ACC112 (cell line): ENCODE data around the gene KRTAP2-1.
"Not testable (repeated sequence)": the region's sequence is repeated elsewhere in the genome, so short reads cannot be mapped to it uniquely, and the experiment has no call there.

ENCODE experiments used
- H2AFZ ChIP-seq: fragments of 200-600 bp; sonication (generic); one replicate; pipeline ENCODE4 v1.6.0; 2017; ENCODE audit warnings: antibody characterized with exemption, low read length; ENCODE audit not compliant: unreplicated experiment
- H3K27ac ChIP-seq: fragments of 200-600 bp; sonication (generic); 2 replicates; pipeline ENCODE4 v1.5.1; 2014; ENCODE audit warnings: low read depth, mild to moderate bottlenecking, antibody characterized with exemption, low read length, moderate library complexity
- H3K27me3 ChIP-seq: fragments of 200-600 bp; sonication (generic); 2 replicates; pipeline ENCODE4 v1.6.1; 2014; ENCODE audit warnings: mild to moderate bottlenecking, antibody characterized with exemption, low read length, moderate library complexity, mixed read lengths; ENCODE audit not compliant: insufficient read depth
- H3K36me3 ChIP-seq: fragments of 200-600 bp; sonication (generic); 2 replicates; pipeline ENCODE4 v1.6.1; 2016; ENCODE audit warnings: mild to moderate bottlenecking, antibody characterized with exemption, low read length, moderate library complexity, mixed read lengths; ENCODE audit not compliant: insufficient read depth
- H3K4me1 ChIP-seq: fragments of 200-600 bp; sonication (generic); one replicate; pipeline ENCODE4 v1.6.1; 2016; ENCODE audit warnings: low read length, mixed read lengths; ENCODE audit not compliant: insufficient read depth, unreplicated experiment, control insufficient read depth
- H3K4me3 ChIP-seq: fragments of 200-600 bp; sonication (generic); 2 replicates; pipeline ENCODE4 v1.5.1; 2014; ENCODE audit warnings: mild to moderate bottlenecking, low read depth, low read length
- H3K79me2 ChIP-seq: fragments of 200-600 bp; sonication (generic); one replicate; pipeline ENCODE4 v1.6.0; 2016; ENCODE audit warnings: low read length; ENCODE audit not compliant: control insufficient read depth, unreplicated experiment, insufficient read depth

KRTAP2-1 gene, protein sequence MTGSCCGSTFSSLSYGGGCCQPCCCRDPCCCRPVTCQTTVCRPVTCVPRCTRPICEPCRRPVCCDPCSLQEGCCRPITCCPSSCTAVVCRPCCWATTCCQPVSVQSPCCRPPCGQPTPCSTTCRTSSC

DNA sequence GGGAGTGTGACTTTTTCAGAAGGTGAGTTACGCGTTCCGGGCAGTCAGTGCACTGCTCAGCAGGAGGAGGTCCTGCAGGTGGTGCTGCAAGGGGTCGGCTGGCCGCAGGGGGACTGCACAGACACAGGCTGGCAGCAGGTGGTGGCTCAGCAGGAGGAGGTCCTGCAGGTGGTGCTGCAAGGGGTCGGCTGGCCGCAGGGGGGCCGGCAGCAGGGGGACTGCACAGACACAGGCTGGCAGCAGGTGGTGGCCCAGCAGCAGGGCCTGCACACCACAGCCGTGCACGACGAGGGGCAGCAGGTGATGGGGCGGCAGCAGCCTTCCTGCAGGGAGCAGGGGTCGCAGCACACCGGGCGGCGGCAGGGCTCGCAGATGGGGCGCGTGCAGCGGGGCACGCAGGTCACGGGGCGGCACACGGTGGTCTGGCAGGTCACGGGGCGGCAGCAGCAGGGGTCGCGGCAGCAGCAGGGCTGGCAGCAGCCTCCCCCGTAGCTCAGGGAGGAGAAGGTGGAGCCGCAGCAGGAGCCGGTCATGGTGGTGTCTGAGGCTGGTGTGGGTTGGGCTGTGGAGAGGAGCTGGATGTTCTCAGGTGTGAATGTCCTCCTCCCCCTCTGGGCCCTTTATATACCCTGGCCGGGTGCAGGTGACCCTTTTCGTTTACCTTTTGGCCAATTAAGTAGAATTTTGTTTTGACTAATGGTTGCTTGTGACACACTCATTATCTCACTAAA is at the start of gene KRTAP2-1:
Gene KRTAP2-1 (minus strand): TSS at position 582 of the 731 bp plus-strand sequence. CDS start 49 bp downstream, at position 533.
- H3K79me2 ChIP-seq, H2AFZ ChIP-seq, H3K27me3 ChIP-seq, H3K36me3 ChIP-seq, H3K4me3 ChIP-seq: not testable (repeated sequence)
- H3K27ac ChIP-seq: peak within 1 kb of the TSS; percentile 87
- peaks cover 13% of the 10 kb centered on the region for H3K4me1 ChIP-seq

DNA sequence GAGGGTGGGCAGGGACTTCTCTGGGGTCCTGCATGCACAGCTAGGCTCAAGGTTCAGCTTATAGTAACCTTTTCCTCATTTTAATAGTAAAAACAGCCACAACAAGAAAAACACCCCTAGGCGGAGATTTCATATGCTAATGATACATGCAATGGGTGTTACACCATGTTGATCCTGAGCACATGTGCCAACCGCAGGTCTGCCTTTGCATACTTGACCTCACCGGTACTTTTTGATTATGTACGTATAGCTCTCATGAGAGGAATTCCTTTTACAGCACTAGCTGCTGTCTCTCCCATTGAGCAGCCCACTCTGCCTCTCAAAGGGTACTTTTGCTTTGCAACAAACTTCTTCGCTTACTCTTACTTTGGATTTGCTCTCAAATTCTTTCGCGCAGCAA is 48.9 kb upstream of the KRTAP2-1 start:
- H3K79me2 ChIP-seq: no peaks in the 10 kb centered on the region
- H3K27me3 ChIP-seq: no peaks in the 10 kb centered on the region
- H3K27ac ChIP-seq: no peak overlapping the region
- no peaks in the 10 kb centered on the region for H3K36me3 ChIP-seq
- peaks cover 11% of the 10 kb centered on the region for H3K4me1 ChIP-seq
- H2AFZ ChIP-seq: no peak overlapping the region
- H3K4me3 ChIP-seq: no peak overlapping the region

DNA sequence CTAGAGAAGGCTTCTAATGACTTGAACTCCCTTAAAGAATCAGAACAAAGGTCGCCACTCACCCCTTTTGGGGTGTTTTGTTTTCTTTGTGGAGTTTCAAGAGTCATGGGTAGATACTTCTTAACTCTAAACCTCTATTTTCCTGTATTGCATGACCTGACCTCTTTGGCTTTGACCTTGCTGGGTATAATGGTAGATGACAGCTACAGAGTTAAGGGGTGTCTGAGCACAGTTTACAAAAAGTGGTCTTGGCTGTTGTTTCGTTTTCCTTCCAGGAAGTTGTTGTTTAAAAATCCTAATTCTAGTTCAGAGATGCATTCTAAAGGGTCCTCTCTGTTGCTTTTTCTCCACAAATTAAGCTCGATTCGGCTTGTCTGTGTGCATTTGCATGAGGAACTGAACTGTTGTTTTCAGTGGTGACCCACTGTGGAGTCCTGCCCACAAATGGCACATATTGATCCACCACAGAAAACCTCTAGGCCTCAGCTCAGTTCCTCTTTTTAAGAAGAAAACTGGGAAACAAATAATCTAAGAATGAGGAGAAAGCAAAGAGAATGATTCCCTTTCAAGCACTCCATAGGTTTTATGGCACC is 41.7 kb upstream of the KRTAP2-1 start:
- H2AFZ ChIP-seq, H3K79me2 ChIP-seq, H3K4me3 ChIP-seq, H3K27ac ChIP-seq, H3K4me1 ChIP-seq, H3K36me3 ChIP-seq, H3K27me3 ChIP-seq: not testable (repeated sequence)

DNA sequence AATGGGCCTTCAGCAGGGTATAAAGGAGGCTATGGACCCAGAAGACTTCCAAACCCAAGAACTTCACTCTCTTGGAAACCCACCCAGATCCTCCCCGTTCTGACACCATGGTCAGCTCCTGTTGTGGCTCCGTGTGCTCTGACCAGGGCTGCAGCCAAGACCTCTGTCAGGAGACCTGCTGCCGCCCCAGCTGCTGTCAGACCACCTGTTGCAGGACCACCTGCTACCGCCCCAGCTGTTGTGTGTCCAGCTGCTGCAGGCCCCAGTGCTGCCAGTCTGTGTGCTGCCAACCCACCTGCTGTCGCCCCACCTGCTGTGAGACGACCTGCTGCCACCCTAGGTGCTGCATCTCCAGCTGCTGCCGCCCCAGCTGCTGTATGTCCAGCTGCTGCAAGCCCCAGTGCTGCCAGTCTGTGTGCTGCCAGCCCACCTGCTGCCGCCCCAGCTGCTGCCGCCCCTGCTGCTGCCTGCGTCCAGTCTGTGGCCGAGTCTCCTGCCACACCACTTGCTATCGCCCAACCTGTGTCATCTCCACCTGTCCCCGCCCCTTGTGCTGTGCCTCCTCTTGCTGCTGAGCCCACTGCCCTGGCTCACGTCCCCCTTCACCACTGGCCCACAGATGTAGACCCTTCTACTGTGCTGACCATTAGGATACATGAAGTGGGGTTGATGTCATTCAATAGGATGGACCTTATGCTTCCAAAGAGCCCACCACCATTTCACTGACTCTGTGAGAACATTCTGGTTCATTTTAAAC is 37.2 kb upstream of the KRTAP2-1 start, which contains the start of gene KRTAP4-7:
Gene KRTAP4-7 (plus strand): TSS at position 51 of the 757 bp plus-strand sequence. CDS start 57 bp downstream, at position 108.
- not testable (repeated sequence) for H3K36me3 ChIP-seq, H3K27me3 ChIP-seq, H3K4me3 ChIP-seq, H3K79me2 ChIP-seq, H2AFZ ChIP-seq
- Histone ChIP-seq H3K27ac (peak within 1 kb of the TSS; percentile 43), H3K4me1 (peaks cover 13% of the 10 kb centered on the region)

DNA sequence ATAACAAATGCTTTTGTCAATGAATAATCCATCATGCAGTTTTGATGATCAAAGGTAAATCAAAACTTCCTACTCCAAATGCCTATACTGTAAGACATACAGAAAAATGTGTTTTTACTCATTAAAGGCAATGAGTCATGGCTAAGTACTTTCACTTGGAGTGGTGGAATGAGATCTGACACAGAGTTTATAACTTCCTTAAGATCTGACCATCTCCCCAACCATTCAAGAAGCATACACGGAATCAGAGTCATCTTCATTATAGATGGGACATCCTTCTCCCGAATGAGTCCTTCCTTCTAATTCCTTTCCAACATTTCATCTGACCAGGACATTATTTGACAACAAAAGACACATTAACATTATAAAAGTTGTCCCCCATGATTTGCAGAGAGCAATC is 36.3 kb upstream of the KRTAP2-1 start:
- peak overlapping the region; percentile 43 for H3K27ac ChIP-seq
- not testable (repeated sequence) for H3K79me2 ChIP-seq, H3K36me3 ChIP-seq, H3K27me3 ChIP-seq, H2AFZ ChIP-seq, H3K4me3 ChIP-seq
- peaks cover 13% of the 10 kb centered on the region for H3K4me1 ChIP-seq

DNA sequence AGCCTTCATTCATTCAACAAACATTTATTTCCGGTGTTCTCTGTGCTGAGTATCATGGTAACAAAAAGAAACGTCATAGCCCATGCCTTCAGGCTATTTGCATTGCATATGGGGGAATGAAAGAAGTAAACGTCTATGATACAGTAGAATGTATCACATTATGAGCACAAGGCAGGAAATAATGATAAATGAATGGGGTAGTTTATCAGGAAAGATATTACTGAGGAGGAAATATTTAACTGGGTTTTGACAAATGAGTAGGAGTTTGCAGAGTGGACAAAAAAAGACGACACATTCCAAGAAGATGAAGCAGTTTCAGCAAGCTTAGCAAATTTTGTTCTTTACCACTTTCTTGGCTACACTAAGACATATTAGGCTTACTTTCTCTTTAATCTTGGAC is 35.5 kb upstream of the KRTAP2-1 start:
- H3K27me3 ChIP-seq: no peaks in the 10 kb centered on the region
- H3K4me1 ChIP-seq: peaks cover 13% of the 10 kb centered on the region
- H3K4me3 ChIP-seq: no peak overlapping the region
- H3K36me3 ChIP-seq: no peaks in the 10 kb centered on the region
- no peaks in the 10 kb centered on the region for H3K79me2 ChIP-seq
- H3K27ac ChIP-seq: peak overlapping the region; percentile 29; the same call in 1 of the 2 replicates
- no peak overlapping the region for H2AFZ ChIP-seq

DNA sequence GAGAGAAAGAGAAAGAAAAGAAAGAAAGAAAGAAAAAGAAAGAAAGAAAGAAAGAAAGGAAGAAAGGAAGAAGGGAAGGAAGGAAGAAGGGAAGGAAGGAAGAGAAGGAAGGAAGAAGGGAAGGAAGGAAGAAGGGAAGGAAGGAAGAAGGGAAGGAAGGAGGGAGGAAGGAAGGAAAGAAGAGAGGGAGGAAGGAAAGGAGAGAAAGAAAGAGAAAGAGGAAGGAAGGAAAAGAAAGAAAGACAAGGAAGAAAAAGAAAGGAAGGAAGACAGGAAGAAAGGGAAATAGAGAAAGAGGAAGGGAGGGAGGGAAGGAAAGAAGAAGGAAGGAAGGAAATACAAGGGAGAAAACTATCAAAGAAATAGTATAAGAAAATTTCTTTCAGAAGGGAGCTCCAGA is 29.7 kb upstream of the KRTAP2-1 start:
- Histone ChIP-seq H3K79me2 (no peaks in the 10 kb centered on the region), H3K4me1 (no peaks in the 10 kb centered on the region), H3K4me3 (no peak overlapping the region), H2AFZ (no peak overlapping the region), H3K27ac (no peak overlapping the region), H3K36me3 (no peaks in the 10 kb centered on the region), H3K27me3 (no peaks in the 10 kb centered on the region)

DNA sequence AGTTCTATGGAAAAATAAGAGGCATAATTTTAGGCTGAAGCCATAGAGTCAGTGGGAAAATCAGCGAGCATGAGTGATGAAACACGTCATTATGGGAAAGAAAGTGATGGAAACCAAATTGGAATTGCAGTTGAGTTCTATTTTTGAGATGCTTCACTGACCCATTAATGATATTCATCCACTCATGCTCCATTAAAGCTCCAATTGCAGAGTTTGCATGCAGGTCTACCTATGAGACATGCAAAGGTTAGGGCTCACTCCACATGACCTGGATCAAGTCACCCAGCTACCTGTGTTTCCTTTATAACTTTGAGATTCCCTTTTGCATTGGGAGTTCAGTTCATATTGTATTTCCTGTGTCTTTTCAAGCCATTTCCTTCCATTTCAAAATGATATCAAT is 26.6 kb upstream of the KRTAP2-1 start:
- no peaks in the 10 kb centered on the region for H3K27me3 ChIP-seq
- no peaks in the 10 kb centered on the region for H3K79me2 ChIP-seq
- no peaks in the 10 kb centered on the region for H3K4me1 ChIP-seq

DNA sequence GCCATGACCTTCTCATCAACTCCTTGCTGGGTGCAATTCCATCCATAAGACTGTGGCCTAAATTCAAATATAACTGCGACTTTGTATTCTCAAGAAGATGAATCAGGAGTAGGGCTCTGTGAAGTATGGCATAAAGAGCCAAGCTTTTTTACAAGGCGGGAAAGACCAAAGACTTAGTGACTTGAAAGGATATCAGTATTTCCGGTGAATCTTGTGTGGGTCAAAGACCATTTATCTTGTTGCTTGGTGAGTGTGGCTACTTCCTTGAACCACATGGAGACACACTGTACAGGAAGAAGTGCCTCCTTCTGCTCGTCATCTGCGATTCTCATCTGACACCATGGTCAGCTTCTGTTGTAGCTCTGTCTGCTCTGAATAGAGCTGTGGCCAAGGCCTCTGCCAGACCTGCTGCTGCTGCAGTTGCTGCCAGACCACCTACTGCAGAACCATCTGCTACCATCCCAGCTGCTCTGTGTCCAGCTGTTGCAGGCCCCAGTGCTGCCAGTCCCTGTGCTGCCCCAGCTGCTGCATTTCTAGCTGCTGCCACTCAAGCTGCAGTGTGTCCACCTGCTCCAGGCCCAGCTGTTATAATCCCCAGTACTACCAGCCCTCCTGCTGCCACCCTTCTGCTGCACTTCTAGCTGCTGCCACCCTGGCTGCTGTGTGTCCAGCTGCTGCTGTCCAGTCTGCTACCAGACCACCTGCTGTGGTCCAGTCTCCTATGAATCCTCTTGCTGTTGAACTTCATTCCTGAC is 24.7 kb upstream of the KRTAP2-1 start:
- H3K79me2 ChIP-seq: no peaks in the 10 kb centered on the region
- H2AFZ ChIP-seq: no peak overlapping the region
- H3K27ac ChIP-seq: no peak overlapping the region
- no peak overlapping the region for H3K4me3 ChIP-seq
- H3K27me3 ChIP-seq: no peaks in the 10 kb centered on the region
- no peaks in the 10 kb centered on the region for H3K36me3 ChIP-seq
- peaks cover 5% of the 10 kb centered on the region for H3K4me1 ChIP-seq

More for the DNA sequence above, 26.6 kb upstream of the KRTAP2-1 start:
- no peak overlapping the region for H3K27ac ChIP-seq
- no peak overlapping the region for H3K4me3 ChIP-seq
- no peaks in the 10 kb centered on the region for H3K36me3 ChIP-seq
- H2AFZ ChIP-seq: no peak overlapping the region

DNA sequence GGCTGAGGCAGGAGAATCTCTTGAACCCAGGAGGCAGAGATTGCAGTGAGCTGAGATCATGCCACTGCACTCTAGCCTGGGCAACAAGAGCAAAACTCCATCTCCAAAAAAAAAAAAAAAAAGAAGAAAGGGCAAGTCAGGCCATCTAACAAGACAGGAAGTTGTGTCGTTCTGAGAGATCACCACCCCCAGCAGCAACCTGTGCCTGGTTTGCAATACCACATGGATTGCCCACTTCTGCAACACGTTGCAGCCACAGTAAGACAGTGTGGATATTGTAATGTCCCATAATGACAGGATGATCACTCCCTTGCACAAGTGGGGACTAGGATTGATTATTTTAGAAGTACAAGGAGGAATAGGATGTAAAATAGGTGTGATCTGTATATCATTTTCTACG is 21.9 kb upstream of the KRTAP2-1 start:
- Histone ChIP-seq H3K36me3 (no peaks in the 10 kb centered on the region), H2AFZ (no peak overlapping the region), H3K27me3 (no peaks in the 10 kb centered on the region), H3K79me2 (no peaks in the 10 kb centered on the region), H3K27ac (no peak overlapping the region), H3K4me1 (peaks cover 16% of the 10 kb centered on the region), H3K4me3 (no peak overlapping the region)
